ENCODE measurements around the gene WHRN. TPM values are rescaled to one million over a fixed set of nuclear protein-coding genes. Genes with fewer than 3 reads are reported as not detected.

Gene WHRN
- 1.5 and 3.4 TPM in 2 replicates for total RNA-seq

DNA sequence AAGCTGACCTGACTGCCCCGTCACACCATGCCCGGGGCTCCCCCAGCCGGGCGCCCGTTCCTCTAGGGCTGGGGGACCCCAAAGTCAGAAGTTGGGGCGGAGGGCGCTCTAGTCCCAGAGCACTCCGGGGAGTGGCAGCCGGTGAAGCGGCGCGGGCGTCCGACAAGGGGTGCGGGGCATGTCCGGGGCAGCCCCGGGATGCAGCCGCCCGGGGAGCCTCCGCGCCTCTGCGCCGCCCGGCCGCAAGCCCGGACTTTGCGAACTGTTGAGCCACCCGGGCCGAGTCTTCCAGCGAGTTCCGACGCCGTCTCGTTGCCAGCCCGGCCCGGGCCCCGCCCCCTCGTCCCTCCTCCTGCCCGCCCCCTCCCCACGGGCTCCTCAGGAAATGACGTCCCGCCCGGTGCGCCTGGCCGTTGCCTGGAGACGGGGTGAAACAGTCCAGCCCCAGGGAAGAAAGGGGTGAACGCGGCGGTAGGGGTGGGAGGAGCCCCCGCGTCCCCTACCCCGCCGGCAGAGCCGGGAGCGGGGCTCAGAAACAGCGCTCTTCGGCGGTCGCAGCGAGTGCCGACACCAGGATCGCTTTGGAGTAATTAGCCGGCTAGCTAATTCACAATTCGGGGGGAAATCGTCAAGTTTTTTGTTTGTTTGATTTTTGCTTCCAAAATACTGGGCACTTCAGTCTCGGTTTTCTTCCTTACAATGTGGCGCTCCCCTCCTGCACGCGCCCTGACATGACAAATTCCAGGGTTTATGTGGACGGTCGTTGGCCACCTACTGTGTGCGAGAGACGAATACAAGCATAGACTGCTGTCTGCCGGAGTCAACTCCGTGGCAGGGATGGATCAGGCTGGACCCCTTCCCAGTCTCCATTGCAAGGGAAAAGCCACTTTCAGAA lies at the start of gene WHRN:
Gene WHRN, minus strand, starts transcription at position 287 of the 895 bp plus-strand sequence. CDS start 672 bp downstream, outside the sequence.

GRCh38 chr9:114387680-114388356 lies 117.5 kb downstream of the WHRN start, which contains the start of gene AKNA:
Gene AKNA (minus strand): TSS chr9:114387982. CDS start chr9:114381333, 6,649 bp downstream.

Other genes starting within 250 kb of the WHRN start
- gene ORM1, start 182.4 kb downstream of the WHRN start, total RNA-seq: not detected in 2 replicates
- gene ORM2, start 175.6 kb downstream of the WHRN start, total RNA-seq: not detected in 2 replicates
- gene AKNA, start 117.5 kb downstream of the WHRN start, total RNA-seq: 11.6 and 26.5 TPM in 2 replicates
- gene ATP6V1G1, start 82.3 kb upstream of the WHRN start, total RNA-seq: 114 and 162 TPM in 2 replicates
- 5.0 and 12.7 TPM in 2 replicates for gene TMEM268, start 105.8 kb upstream of the WHRN start, total RNA-seq
- gene TEX53, start 152.3 kb upstream of the WHRN start, total RNA-seq: not detected in 2 replicates
- gene TEX48, start 176.7 kb upstream of the WHRN start, total RNA-seq: not detected in 2 replicates

Data from uterine smooth muscle cell (primary cell).